ENCODE results near the gene DYNLT5.

DYNLT5 gene

GRCh38 chr1:66747501-66747900 lies 4.8 kb upstream of the DYNLT5 start:
- Histone ChIP-seq H3K9me3 (ENCODE audit: control insufficient read depth in 5 of 5, low read length in 5 of 5) (no peaks in the 10 kb centered on the region), H3K27me3 (ENCODE audit: control insufficient read depth in 5 of 5, insufficient read depth in 4 of 5, low read length in 5 of 5) (peaks cover 0 to 5% (median under 1%) of the 10 kb centered on the region in 5 donors), H3K36me3 (ENCODE audit: control insufficient read depth in 5 of 5, insufficient read depth in 5 of 5, low read length in 5 of 5) (no peaks in the 10 kb centered on the region), H3K9ac (ENCODE audit: low read length in 5 of 5) (no peak overlapping the region), H3K27ac (ENCODE audit: low read depth, low read length) (no peak overlapping the region), H3K4me3 (ENCODE audit: low read depth in 1 of 5, low read length in 5 of 5) (no peak overlapping the region), H3K4me1 (ENCODE audit: control insufficient read depth in 5 of 5, insufficient read depth in 5 of 5, low read length in 5 of 5) (peaks cover 2 to 11% (median 7%) of the 10 kb centered on the region in 5 donors)

GRCh38 chr1:66750577-66750976 lies 1.7 kb upstream of the DYNLT5 start:
- H3K27me3 ChIP-seq (ENCODE audit: control insufficient read depth in 5 of 5, insufficient read depth in 4 of 5, low read length in 5 of 5) = peaks cover 4 to 13% (median 4%) of the 10 kb centered on the region in 5 donors
- H3K4me3 ChIP-seq (ENCODE audit: low read depth in 1 of 5, low read length in 5 of 5) = no peak overlapping the region
- H3K9me3 ChIP-seq (ENCODE audit: control insufficient read depth in 5 of 5, low read length in 5 of 5) = no peaks in the 10 kb centered on the region
- no peak overlapping the region for H3K27ac ChIP-seq (ENCODE audit: low read depth, low read length)
- H3K9ac ChIP-seq (ENCODE audit: low read length in 5 of 5) = no peak overlapping the region
- peaks cover 4 to 17% (median 12%) of the 10 kb centered on the region in 5 donors for H3K4me1 ChIP-seq (ENCODE audit: control insufficient read depth in 5 of 5, insufficient read depth in 5 of 5, low read length in 5 of 5)
- no peaks in the 10 kb centered on the region for H3K36me3 ChIP-seq (ENCODE audit: control insufficient read depth in 5 of 5, insufficient read depth in 5 of 5, low read length in 5 of 5)

- H3K9me3 ChIP-seq (ENCODE audit: control insufficient read depth in 5 of 5, low read length in 5 of 5) = no peaks in the 10 kb centered on the region
- no peaks in the 10 kb centered on the region for H3K36me3 ChIP-seq (ENCODE audit: control insufficient read depth in 5 of 5, insufficient read depth in 5 of 5, low read length in 5 of 5)
- H3K27ac ChIP-seq (ENCODE audit: low read depth, low read length) = peak overlapping the region; percentile 13
- H3K4me1 ChIP-seq (ENCODE audit: control insufficient read depth in 5 of 5, insufficient read depth in 5 of 5, low read length in 5 of 5) = peaks cover 4 to 17% (median 12%) of the 10 kb centered on the region in 5 donors
- no peak overlapping the region for H3K4me3 ChIP-seq (ENCODE audit: low read depth in 1 of 5, low read length in 5 of 5)
- H3K27me3 ChIP-seq (ENCODE audit: control insufficient read depth in 5 of 5, insufficient read depth in 4 of 5, low read length in 5 of 5) = peaks cover 4 to 13% (median 4%) of the 10 kb centered on the region in 5 donors
- no peak overlapping the region for H3K9ac ChIP-seq (ENCODE audit: low read length in 5 of 5)
Observed at GRCh38 chr1:66751160-66751559, 1.1 kb upstream of the DYNLT5 start.

GRCh38 chr1:66752671-66753371 lies 562 bp downstream of the DYNLT5 start:
- no peaks in the 10 kb centered on the region for H3K9me3 ChIP-seq (ENCODE audit: control insufficient read depth in 5 of 5, low read length in 5 of 5)
- peaks cover 4 to 21% (median 12%) of the 10 kb centered on the region in 5 donors for H3K4me1 ChIP-seq (ENCODE audit: control insufficient read depth in 5 of 5, insufficient read depth in 5 of 5, low read length in 5 of 5)
- H3K4me3 ChIP-seq (ENCODE audit: low read depth in 1 of 5, low read length in 5 of 5) = peak overlapping the region; percentile 49 to 66 (median 62)
- no peaks in the 10 kb centered on the region for H3K36me3 ChIP-seq (ENCODE audit: control insufficient read depth in 5 of 5, insufficient read depth in 5 of 5, low read length in 5 of 5)
- H3K27me3 ChIP-seq (ENCODE audit: control insufficient read depth in 5 of 5, insufficient read depth in 4 of 5, low read length in 5 of 5) = peaks cover 4 to 13% (median 4%) of the 10 kb centered on the region in 5 donors
- no peak overlapping the region for H3K27ac ChIP-seq (ENCODE audit: low read depth, low read length)
- peak overlapping the region in 2 of 5 donors; percentile 43 to 53 for H3K9ac ChIP-seq (ENCODE audit: low read length in 5 of 5)

- Histone ChIP-seq H3K4me3 (ENCODE audit: low read depth in 1 of 5, low read length in 5 of 5) (no peak overlapping the region), H3K4me1 (ENCODE audit: control insufficient read depth in 5 of 5, insufficient read depth in 5 of 5, low read length in 5 of 5) (peaks cover under 1 to 9% (median 3%) of the 10 kb centered on the region in 5 donors)
Observed at GRCh38 chr1:66757722-66758240, 5.5 kb downstream of the DYNLT5 start.

GRCh38 chr1:66758241-66758755 lies 6.0 kb downstream of the DYNLT5 start:
- peaks cover 0 to 2% (median 0%) of the 10 kb centered on the region in 5 donors for H3K27me3 ChIP-seq (ENCODE audit: control insufficient read depth in 5 of 5, insufficient read depth in 4 of 5, low read length in 5 of 5)
- H3K4me3 ChIP-seq (ENCODE audit: low read depth in 1 of 5, low read length in 5 of 5) = no peak overlapping the region
- peaks cover 0 to 6% (median 0%) of the 10 kb centered on the region in 5 donors for H3K4me1 ChIP-seq (ENCODE audit: control insufficient read depth in 5 of 5, insufficient read depth in 5 of 5, low read length in 5 of 5)
- H3K9me3 ChIP-seq (ENCODE audit: control insufficient read depth in 5 of 5, low read length in 5 of 5) = no peaks in the 10 kb centered on the region
- no peak overlapping the region for H3K27ac ChIP-seq (ENCODE audit: low read depth, low read length)
- no peaks in the 10 kb centered on the region for H3K36me3 ChIP-seq (ENCODE audit: control insufficient read depth in 5 of 5, insufficient read depth in 5 of 5, low read length in 5 of 5)
- H3K9ac ChIP-seq (ENCODE audit: low read length in 5 of 5) = no peak overlapping the region

More at GRCh38 chr1:66757722-66758240, 5.5 kb downstream of the DYNLT5 start:
- H3K27me3 ChIP-seq (ENCODE audit: control insufficient read depth in 5 of 5, insufficient read depth in 4 of 5, low read length in 5 of 5) = peaks cover 0 to 5% (median 3%) of the 10 kb centered on the region in 5 donors
- no peaks in the 10 kb centered on the region for H3K36me3 ChIP-seq (ENCODE audit: control insufficient read depth in 5 of 5, insufficient read depth in 5 of 5, low read length in 5 of 5)
- no peak overlapping the region for H3K27ac ChIP-seq (ENCODE audit: low read depth, low read length)
- H3K9me3 ChIP-seq (ENCODE audit: control insufficient read depth in 5 of 5, low read length in 5 of 5) = no peaks in the 10 kb centered on the region
- H3K9ac ChIP-seq (ENCODE audit: low read length in 5 of 5) = no peak overlapping the region

GRCh38 chr1:66760506-66760905 lies 8.2 kb downstream of the DYNLT5 start:
- no peak overlapping the region for H3K4me3 ChIP-seq (ENCODE audit: low read depth in 1 of 5, low read length in 5 of 5)

GRCh38 chr1:66761221-66761620 lies 9.0 kb downstream of the DYNLT5 start:
- Histone ChIP-seq H3K4me3 (ENCODE audit: low read depth in 1 of 5, low read length in 5 of 5) (no peak overlapping the region), H3K27ac (ENCODE audit: low read depth, low read length) (no peak overlapping the region), H3K9me3 (ENCODE audit: control insufficient read depth in 5 of 5, low read length in 5 of 5) (no peaks in the 10 kb centered on the region), H3K4me1 (ENCODE audit: control insufficient read depth in 5 of 5, insufficient read depth in 5 of 5, low read length in 5 of 5) (peaks cover 0 to 6% (median 0%) of the 10 kb centered on the region in 5 donors), H3K27me3 (ENCODE audit: control insufficient read depth in 5 of 5, insufficient read depth in 4 of 5, low read length in 5 of 5) (no peaks in the 10 kb centered on the region), H3K9ac (ENCODE audit: low read length in 5 of 5) (no peak overlapping the region), H3K36me3 (ENCODE audit: control insufficient read depth in 5 of 5, insufficient read depth in 5 of 5, low read length in 5 of 5) (no peaks in the 10 kb centered on the region)

More at GRCh38 chr1:66760506-66760905, 8.2 kb downstream of the DYNLT5 start:
- H3K36me3 ChIP-seq (ENCODE audit: control insufficient read depth in 5 of 5, insufficient read depth in 5 of 5, low read length in 5 of 5) = no peaks in the 10 kb centered on the region
- H3K27me3 ChIP-seq (ENCODE audit: control insufficient read depth in 5 of 5, insufficient read depth in 4 of 5, low read length in 5 of 5) = no peaks in the 10 kb centered on the region
- H3K4me1 ChIP-seq (ENCODE audit: control insufficient read depth in 5 of 5, insufficient read depth in 5 of 5, low read length in 5 of 5) = peaks cover 0 to 6% (median 0%) of the 10 kb centered on the region in 5 donors
- H3K9me3 ChIP-seq (ENCODE audit: control insufficient read depth in 5 of 5, low read length in 5 of 5) = no peaks in the 10 kb centered on the region
- no peak overlapping the region for H3K27ac ChIP-seq (ENCODE audit: low read depth, low read length)
- no peak overlapping the region for H3K9ac ChIP-seq (ENCODE audit: low read length in 5 of 5)

GRCh38 chr1:66764994-66765578 lies 12.8 kb downstream of the DYNLT5 start:
- H3K4me1 ChIP-seq (ENCODE audit: control insufficient read depth in 5 of 5, insufficient read depth in 5 of 5, low read length in 5 of 5) = no peaks in the 10 kb centered on the region
- no peak overlapping the region for H3K27ac ChIP-seq (ENCODE audit: low read depth, low read length)
- H3K36me3 ChIP-seq (ENCODE audit: control insufficient read depth in 5 of 5, insufficient read depth in 5 of 5, low read length in 5 of 5) = no peaks in the 10 kb centered on the region
- no peak overlapping the region for H3K4me3 ChIP-seq (ENCODE audit: low read depth in 1 of 5, low read length in 5 of 5)
- H3K27me3 ChIP-seq (ENCODE audit: control insufficient read depth in 5 of 5, insufficient read depth in 4 of 5, low read length in 5 of 5) = no peaks in the 10 kb centered on the region
- H3K9me3 ChIP-seq (ENCODE audit: control insufficient read depth in 5 of 5, low read length in 5 of 5) = no peaks in the 10 kb centered on the region
- H3K9ac ChIP-seq (ENCODE audit: low read length in 5 of 5) = no peak overlapping the region

GRCh38 chr1:66767626-66768025 lies 15.4 kb downstream of the DYNLT5 start:
- H3K27ac ChIP-seq (ENCODE audit: low read depth, low read length) = no peak overlapping the region
- no peaks in the 10 kb centered on the region for H3K4me1 ChIP-seq (ENCODE audit: control insufficient read depth in 5 of 5, insufficient read depth in 5 of 5, low read length in 5 of 5)
- no peaks in the 10 kb centered on the region for H3K27me3 ChIP-seq (ENCODE audit: control insufficient read depth in 5 of 5, insufficient read depth in 4 of 5, low read length in 5 of 5)
- H3K4me3 ChIP-seq (ENCODE audit: low read depth in 1 of 5, low read length in 5 of 5) = no peak overlapping the region
- H3K9ac ChIP-seq (ENCODE audit: low read length in 5 of 5) = no peak overlapping the region
- no peaks in the 10 kb centered on the region for H3K36me3 ChIP-seq (ENCODE audit: control insufficient read depth in 5 of 5, insufficient read depth in 5 of 5, low read length in 5 of 5)
- H3K9me3 ChIP-seq (ENCODE audit: control insufficient read depth in 5 of 5, low read length in 5 of 5) = no peaks in the 10 kb centered on the region

Data from subcutaneous abdominal adipose tissue (tissue), 5 donors.